ENCODE results near the gene OVOL2.

Gene OVOL2

GRCh38 chr20:18011951-18012645 lies 45.6 kb downstream of the OVOL2 start:
- FAIRE-seq = no peak

GRCh38 chr20:18011482-18011881 lies 46.2 kb downstream of the OVOL2 start:
- no peak for FAIRE-seq

- no peak for FAIRE-seq
Observed at GRCh38 chr20:18009116-18009515, 48.6 kb downstream of the OVOL2 start.

- FAIRE-seq = no peak
Observed at GRCh38 chr20:18007534-18008292, 50.0 kb downstream of the OVOL2 start.

- no peak for FAIRE-seq
Observed at GRCh38 chr20:18006684-18007083, 51.0 kb downstream of the OVOL2 start.

GRCh38 chr20:18005990-18006364 lies 51.7 kb downstream of the OVOL2 start:
- FAIRE-seq = no peak

GRCh38 chr20:18005170-18005989 lies 52.3 kb downstream of the OVOL2 start:
- no peak for FAIRE-seq

- FAIRE-seq = no peak
Observed at GRCh38 chr20:18004384-18005031, 53.2 kb downstream of the OVOL2 start.

- FAIRE-seq = no peak
Observed at GRCh38 chr20:18003897-18004296, 53.8 kb downstream of the OVOL2 start.

- FAIRE-seq = no peak
Observed at GRCh38 chr20:18001131-18001921, 56.4 kb downstream of the OVOL2 start.

GRCh38 chr20:17999566-17999965 lies 58.1 kb downstream of the OVOL2 start:
- no peak for FAIRE-seq

GRCh38 chr20:17998446-17998845 lies 59.3 kb downstream of the OVOL2 start:
- no peak for FAIRE-seq

- FAIRE-seq = no peak
Observed at GRCh38 chr20:17995967-17996819, 61.5 kb downstream of the OVOL2 start.

GRCh38 chr20:17993546-17993945 lies 64.2 kb downstream of the OVOL2 start:
- FAIRE-seq = no peak

GRCh38 chr20:17992847-17993513 lies 64.7 kb downstream of the OVOL2 start:
- no peak for FAIRE-seq

- FAIRE-seq = no peak
Observed at GRCh38 chr20:17992224-17992637, 65.5 kb downstream of the OVOL2 start.

- no peak for FAIRE-seq
Observed at GRCh38 chr20:17990278-17990972, 67.3 kb downstream of the OVOL2 start.

- no peak for FAIRE-seq
Observed at GRCh38 chr20:17987988-17988387, 69.7 kb downstream of the OVOL2 start.

GRCh38 chr20:17985388-17986018 lies 72.2 kb downstream of the OVOL2 start:
- FAIRE-seq = no peak

GRCh38 chr20:17976305-17976704 lies 81.4 kb downstream of the OVOL2 start:
- no peak for FAIRE-seq
